Ectodermal cell (in vitro differentiated cells): ENCODE results near the gene IL11.

Experiments used
- H3K27ac ChIP-seq: 2 replicates; pipeline ENCODE4 v1.7.0; 2013; ENCODE audit warnings: mild to moderate bottlenecking, low read depth, low read length; ENCODE audit not compliant: insufficient read depth, poor library complexity, severe bottlenecking
- H3K27me3 ChIP-seq: 2 replicates; pipeline ENCODE4 v1.7.0; 2013; ENCODE audit warnings: mild to moderate bottlenecking, low read length; ENCODE audit not compliant: insufficient read depth, control insufficient read depth, poor library complexity, severe bottlenecking
- H3K36me3 ChIP-seq: one replicate; pipeline ENCODE4 v1.7.0; 2013; ENCODE audit warnings: low read length; ENCODE audit not compliant: control insufficient read depth, insufficient read depth
- H3K4me1 ChIP-seq: one replicate; pipeline ENCODE4 v1.7.0; 2013; ENCODE audit warnings: low read length; ENCODE audit not compliant: control insufficient read depth, insufficient read depth
- H3K4me3 ChIP-seq: 2 replicates; pipeline ENCODE4 v1.7.0; 2013; ENCODE audit warnings: low read depth, low read length, control low read depth; ENCODE audit not compliant: insufficient read depth
- H3K9me3 ChIP-seq: 2 replicates; pipeline ENCODE4 v1.7.0; 2013; ENCODE audit warnings: mild to moderate bottlenecking, low read length, moderate library complexity; ENCODE audit not compliant: control insufficient read depth
- WGBS, 2 experiments: methylation state at CpG; one replicate each; pipeline ENCODE4 v1.1.7; 2013; ENCODE audit warnings: missing lambda C conversion rate in 2 of 2; 5-methylcytosine and 5-hydroxymethylcytosine counted together

IL11 gene

GRCh38 chr19:55382522-55383054 lies 12.3 kb upstream of the IL11 start:
- no peak overlapping the region for H3K27ac ChIP-seq
- WGBS, 2 experiments, result 98 to 100% methylated on average over 3 of the region's 3 CpGs
- no peaks in the 10 kb centered on the region for H3K9me3 ChIP-seq

GRCh38 chr19:55382013-55382412 lies 11.8 kb upstream of the IL11 start:
- H3K27ac ChIP-seq, result no peak overlapping the region
- H3K9me3 ChIP-seq, result no peaks in the 10 kb centered on the region
- H3K27me3 ChIP-seq, result peaks cover 35% of the 10 kb centered on the region
- no peak overlapping the region for H3K4me3 ChIP-seq
- H3K36me3 ChIP-seq, result peaks cover 2% of the 10 kb centered on the region
- H3K4me1 ChIP-seq, result peaks cover 26% of the 10 kb centered on the region
- 93 to 95% methylated on average over 5 of the region's 5 CpGs for WGBS, 2 experiments

More at GRCh38 chr19:55382522-55383054, 12.3 kb upstream of the IL11 start:
- H3K27me3 ChIP-seq, result peaks cover 31% of the 10 kb centered on the region
- peaks cover 26% of the 10 kb centered on the region for H3K4me1 ChIP-seq
- H3K36me3 ChIP-seq, result peaks cover 7% of the 10 kb centered on the region
- no peak overlapping the region for H3K4me3 ChIP-seq

GRCh38 chr19:55379174-55379573 lies 8.9 kb upstream of the IL11 start:
- no peaks in the 10 kb centered on the region for H3K9me3 ChIP-seq
- 67 to 68% methylated on average over 11 of the region's 11 CpGs for WGBS, 2 experiments
- H3K27me3 ChIP-seq, result peaks cover 46% of the 10 kb centered on the region
- H3K36me3 ChIP-seq, result no peaks in the 10 kb centered on the region
- no peak overlapping the region for H3K4me3 ChIP-seq
- H3K4me1 ChIP-seq, result peaks cover 36% of the 10 kb centered on the region
- H3K27ac ChIP-seq, result no peak overlapping the region

- H3K9me3 ChIP-seq, result no peaks in the 10 kb centered on the region
- no peaks in the 10 kb centered on the region for H3K36me3 ChIP-seq
- 11 to 12% methylated on average over 43 of the region's 43 CpGs for WGBS, 2 experiments
- peak overlapping the region; percentile 8 for H3K4me3 ChIP-seq
- H3K27me3 ChIP-seq, result peaks cover 54% of the 10 kb centered on the region
- no peak overlapping the region for H3K27ac ChIP-seq
- peaks cover 47% of the 10 kb centered on the region for H3K4me1 ChIP-seq
These were observed 7.3 kb upstream of the IL11 start for GRCh38 chr19:55377356-55378131.

GRCh38 chr19:55376241-55376933 lies 6.1 kb upstream of the IL11 start, which contains the start of gene TMEM190:
Gene TMEM190, plus strand, starts transcription at chr19:55376826. Its CDS starts 28 bp downstream, at chr19:55376854.
- peak within 1 kb of the TSS; percentile 8 for H3K4me3 ChIP-seq
- WGBS, 2 experiments, result 40 to 44% methylated on average over 21 of the region's 21 CpGs
- peak within 1 kb of the TSS; percentile 9 for H3K27ac ChIP-seq
- no peaks in the 10 kb centered on the region for H3K36me3 ChIP-seq
- peaks cover 47% of the 10 kb centered on the region for H3K4me1 ChIP-seq
- no peaks in the 10 kb centered on the region for H3K9me3 ChIP-seq
- peaks cover 62% of the 10 kb centered on the region for H3K27me3 ChIP-seq

- H3K27ac ChIP-seq, result no peak overlapping the region
- no peaks in the 10 kb centered on the region for H3K36me3 ChIP-seq
- 9% methylated on average over 31 of the region's 31 CpGs for WGBS, 2 experiments
- H3K9me3 ChIP-seq, result no peaks in the 10 kb centered on the region
- peaks cover 80% of the 10 kb centered on the region for H3K27me3 ChIP-seq
- H3K4me3 ChIP-seq, result no peak overlapping the region
- H3K4me1 ChIP-seq, result peaks cover 46% of the 10 kb centered on the region
These were observed 3.9 kb upstream of the IL11 start for GRCh38 chr19:55373993-55374757.

- Histone ChIP-seq H3K4me3 (no peak overlapping the region), H3K36me3 (no peaks in the 10 kb centered on the region), H3K27me3 (peaks cover 81% of the 10 kb centered on the region), H3K4me1 (peaks cover 39% of the 10 kb centered on the region), H3K9me3 (no peaks in the 10 kb centered on the region), H3K27ac (no peak overlapping the region)
- 30 to 35% methylated on average over 9 of the region's 9 CpGs for WGBS, 2 experiments
These were observed 3.2 kb upstream of the IL11 start for GRCh38 chr19:55373306-55373992.

GRCh38 chr19:55372316-55373081 lies 2.2 kb upstream of the IL11 start:
- Histone ChIP-seq H3K36me3 (no peaks in the 10 kb centered on the region), H3K27ac (no peak overlapping the region), H3K27me3 (peaks cover 79% of the 10 kb centered on the region), H3K9me3 (no peaks in the 10 kb centered on the region), H3K4me3 (no peak overlapping the region), H3K4me1 (peaks cover 30% of the 10 kb centered on the region)
- WGBS, 2 experiments, result 42 to 44% methylated on average over 24 of the region's 24 CpGs

GRCh38 chr19:55369653-55370304 lies 484 bp downstream of the IL11 start:
- 0 to 1% methylated on average over 59 of the region's 59 CpGs for WGBS, 2 experiments
- Histone ChIP-seq H3K27me3 (peaks cover 71% of the 10 kb centered on the region), H3K4me1 (peaks cover 16% of the 10 kb centered on the region), H3K4me3 (peak overlapping the region; percentile 35), H3K36me3 (no peaks in the 10 kb centered on the region), H3K9me3 (no peaks in the 10 kb centered on the region), H3K27ac (no peak overlapping the region)
